ENCODE measurements around the gene PHACTR3.

Gene PHACTR3

GRCh38 chr20:59821788-59822187 lies 217.4 kb downstream of the PHACTR3 start:
- DNase-seq, result no peak

- DNase-seq, result no peak
Observed at GRCh38 chr20:59822291-59823029, 218.1 kb downstream of the PHACTR3 start.

- no peak for DNase-seq
Observed at GRCh38 chr20:59823030-59823423, 218.7 kb downstream of the PHACTR3 start.

- DNase-seq, result no peak
Observed at GRCh38 chr20:59823491-59824259, 219.3 kb downstream of the PHACTR3 start.

- DNase-seq, result no peak
Observed at GRCh38 chr20:59824711-59825562, 220.6 kb downstream of the PHACTR3 start.

- no peak for DNase-seq
Observed at GRCh38 chr20:59825563-59825920, 221.2 kb downstream of the PHACTR3 start.

GRCh38 chr20:59825944-59826759 lies 221.8 kb downstream of the PHACTR3 start:
- DNase-seq, result no peak

- DNase-seq, result no peak
Observed at GRCh38 chr20:59827138-59828056, 223.1 kb downstream of the PHACTR3 start.

GRCh38 chr20:59828125-59829053 lies 224.0 kb downstream of the PHACTR3 start:
- no peak for DNase-seq

- DNase-seq, result no peak
Observed at GRCh38 chr20:59829054-59829785, 224.9 kb downstream of the PHACTR3 start.

- no peak for DNase-seq
Observed at GRCh38 chr20:59829786-59830664, 225.7 kb downstream of the PHACTR3 start.

- DNase-seq, result no peak
Observed at GRCh38 chr20:59830665-59831023, 226.3 kb downstream of the PHACTR3 start.

GRCh38 chr20:59831024-59831915 lies 226.9 kb downstream of the PHACTR3 start:
- no peak for DNase-seq

GRCh38 chr20:59831916-59832270 lies 227.6 kb downstream of the PHACTR3 start:
- no peak for DNase-seq

- no peak for DNase-seq
Observed at GRCh38 chr20:59832406-59833363, 228.3 kb downstream of the PHACTR3 start.

GRCh38 chr20:59835057-59835447 lies 230.7 kb downstream of the PHACTR3 start:
- no peak for DNase-seq

Measured in OCI-M1 (cell line).